Body of pancreas (tissue), 4 donors: Measurements from ENCODE around the gene ADAMTS15.

Experiments used
- POLR2A ChIP-seq, 3 donors: fragments of 450-650 bp; IDR thresholded peaks; one replicate each; pipeline ENCODE4 v1.6.1; 2016; ENCODE audit warnings: antibody characterized with exemption in 3 of 3, mild to moderate bottlenecking in 2 of 3
- TF ChIP-seq, protein P1 (sequence below), 7 experiments: fragments of 450-650 bp in 4 of 7; fragments of 200-600 bp in 3 of 7; sonication (generic) in 3 of 7; IDR thresholded peaks; one replicate each; pipeline ENCODE4 v1.5.1; 2016 to 2019; ENCODE audit warnings: antibody characterized with exemption in 7 of 7

DNA sequence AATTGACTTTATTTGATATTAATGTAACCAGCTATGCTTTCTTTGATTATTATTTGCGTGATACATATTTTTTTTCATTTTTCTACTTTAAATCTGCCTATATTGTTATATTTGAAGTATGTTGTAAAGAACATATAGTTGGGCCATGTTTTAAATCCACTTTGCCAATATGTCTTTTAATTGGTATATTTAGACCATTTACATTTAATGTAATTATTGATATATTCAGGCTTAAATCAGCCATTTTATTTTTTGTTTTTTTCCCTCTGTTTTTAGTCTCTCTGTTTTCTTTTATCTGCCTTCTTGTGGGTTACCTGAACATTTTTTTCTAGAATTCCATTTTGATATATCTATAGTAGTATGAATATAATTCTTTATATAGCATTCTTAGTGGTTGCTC, 55.9 kb downstream of the ADAMTS15 start:
- TF ChIP-seq, protein P1, sequence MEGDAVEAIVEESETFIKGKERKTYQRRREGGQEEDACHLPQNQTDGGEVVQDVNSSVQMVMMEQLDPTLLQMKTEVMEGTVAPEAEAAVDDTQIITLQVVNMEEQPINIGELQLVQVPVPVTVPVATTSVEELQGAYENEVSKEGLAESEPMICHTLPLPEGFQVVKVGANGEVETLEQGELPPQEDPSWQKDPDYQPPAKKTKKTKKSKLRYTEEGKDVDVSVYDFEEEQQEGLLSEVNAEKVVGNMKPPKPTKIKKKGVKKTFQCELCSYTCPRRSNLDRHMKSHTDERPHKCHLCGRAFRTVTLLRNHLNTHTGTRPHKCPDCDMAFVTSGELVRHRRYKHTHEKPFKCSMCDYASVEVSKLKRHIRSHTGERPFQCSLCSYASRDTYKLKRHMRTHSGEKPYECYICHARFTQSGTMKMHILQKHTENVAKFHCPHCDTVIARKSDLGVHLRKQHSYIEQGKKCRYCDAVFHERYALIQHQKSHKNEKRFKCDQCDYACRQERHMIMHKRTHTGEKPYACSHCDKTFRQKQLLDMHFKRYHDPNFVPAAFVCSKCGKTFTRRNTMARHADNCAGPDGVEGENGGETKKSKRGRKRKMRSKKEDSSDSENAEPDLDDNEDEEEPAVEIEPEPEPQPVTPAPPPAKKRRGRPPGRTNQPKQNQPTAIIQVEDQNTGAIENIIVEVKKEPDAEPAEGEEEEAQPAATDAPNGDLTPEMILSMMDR (IDR thresholded peaks at IDR 0.05): no peak
- no peak for TF ChIP-seq POLR2A (IDR thresholded peaks at IDR 0.05)
